Activated CD4-positive, alpha-beta T cell treated with anti-CD3 and anti-CD28 coated beads for 36 hours (primary cell): ENCODE results near the gene ESYT1. TPM values are rescaled to one million over a fixed set of nuclear protein-coding genes. Genes with fewer than 3 reads are reported as not detected.

Experiments
- total RNA-seq, 2 experiments: library from RNA; stranded (reverse); gene quantifications; one replicate each; pipeline ENCODE4 v1.2.3, GENCODE V29; 2021

ESYT1 gene
- total RNA-seq, 2 experiments from 2014 or later = 132 to 160 TPM

Other genes starting within 250 kb of the ESYT1 start
- 10 to 100 TPM; 24.6 to 30.2 TPM for gene PYM1, start 200.4 kb upstream of the ESYT1 start, total RNA-seq
- 100 to 1,000 TPM; 341 to 385 TPM for gene DGKA, start 197.1 kb upstream of the ESYT1 start, total RNA-seq
- gene PMEL, start 162.2 kb upstream of the ESYT1 start, total RNA-seq = 1 to 10 TPM in 1 of 2 experiments, under 1 TPM in 1; 0.86 to 1.2 TPM
- 100 to 1,000 TPM; 104 to 149 TPM for gene CDK2, start 161.4 kb upstream of the ESYT1 start, total RNA-seq
- 10 to 100 TPM; 33.2 to 35.1 TPM for gene RAB5B, start 154.2 kb upstream of the ESYT1 start, total RNA-seq
- gene SUOX, start 131.0 kb upstream of the ESYT1 start, total RNA-seq = 1 to 10 TPM; 2.9 to 3.4 TPM
- gene IKZF4, start 107.2 kb upstream of the ESYT1 start, total RNA-seq = 10 to 100 TPM; 14.9 to 16.3 TPM
- gene RPS26, start 86.3 kb upstream of the ESYT1 start, total RNA-seq = 10 to 100 TPM; 33.9 to 64.0 TPM
- under 1 TPM; 0.32 to 0.57 TPM for gene ERBB3, start 48.1 kb upstream of the ESYT1 start, total RNA-seq
- 100 to 1,000 TPM; 446 to 695 TPM for gene PA2G4, start 23.7 kb upstream of the ESYT1 start, total RNA-seq
- gene RPL41, start 11.6 kb upstream of the ESYT1 start, total RNA-seq = 1,000 to 10,000 TPM; 5,101 to 9,949 TPM
- 1 to 10 TPM; 6.4 to 6.5 TPM for gene ZC3H10, start 10.0 kb upstream of the ESYT1 start, total RNA-seq
- gene MYL6B, start 24.3 kb downstream of the ESYT1 start, total RNA-seq = 10 to 100 TPM; 76.3 to 79.3 TPM
- 100 to 1,000 TPM; 692 to 918 TPM for gene MYL6, start 30.1 kb downstream of the ESYT1 start, total RNA-seq
- 100 to 1,000 TPM in 1 of 2 experiments, 10 to 100 TPM in 1; 96.9 to 123 TPM for gene SMARCC2, start 61.2 kb downstream of the ESYT1 start, total RNA-seq
- gene RNF41, start 93.7 kb downstream of the ESYT1 start, total RNA-seq = 10 to 100 TPM; 25.2 to 28.8 TPM
- gene NABP2, start 96.1 kb downstream of the ESYT1 start, total RNA-seq = 10 to 100 TPM; 69.1 to 76.0 TPM
- 1 to 10 TPM in 1 of 2 experiments, under 1 TPM in 1; 0.53 to 1.3 TPM for gene SLC39A5, start 101.8 kb downstream of the ESYT1 start, total RNA-seq
- 10 to 100 TPM; 29.2 to 31.0 TPM for gene ANKRD52, start 130.1 kb downstream of the ESYT1 start, total RNA-seq
- 1 to 10 TPM; 5.2 to 7.5 TPM for gene COQ10A, start 138.7 kb downstream of the ESYT1 start, total RNA-seq
- gene CS, start 172.1 kb downstream of the ESYT1 start, total RNA-seq = 100 to 1,000 TPM; 197 to 293 TPM
- gene CNPY2, start 187.7 kb downstream of the ESYT1 start, total RNA-seq = 10 to 100 TPM; 77.4 to 82.6 TPM
- gene PAN2, start 205.7 kb downstream of the ESYT1 start, total RNA-seq = 10 to 100 TPM; 54.6 to 62.5 TPM
- 10 to 100 TPM; 18.5 to 21.6 TPM for gene IL23A, start 210.6 kb downstream of the ESYT1 start, total RNA-seq
- 100 to 1,000 TPM; 116 to 124 TPM for gene STAT2, start 231.8 kb downstream of the ESYT1 start, total RNA-seq
- gene APOF, start 234.6 kb downstream of the ESYT1 start, total RNA-seq = not detected